H1 (cell line): ENCODE data around the gene VSTM2B. TPM values are rescaled to one million over a fixed set of nuclear protein-coding genes. Genes with fewer than 3 reads are reported as not detected.

Experiments
- CTCF ChIA-PET: fragments of 300-600 bp; sonication (Branson Sonifier 250); formaldehyde crosslinking; loops from one replicate; lab custom pipeline; 2021; ENCODE audit not compliant: partially characterized antibody; lab: Charles Lee
- POLR2A ChIA-PET: fragments of 300-600 bp; sonication (Branson Sonifier 250); formaldehyde crosslinking; loops from one replicate; lab custom pipeline; 2021; ENCODE audit warnings: inconsistent platforms; ENCODE audit not compliant: partially characterized antibody; lab: Charles Lee
- DNase-seq, 2 experiments: peaks; one replicate each; pipeline versions ENCODE4 v3.0.0 to v3.0.0-alpha.2; 2010 to 2022; ENCODE audit warnings: low spot score in 2 of 2, low read depth in 1 of 2, mixed read lengths in 1 of 2
- FAIRE-seq: peaks from 2 replicates; lab custom pipeline; 2011; peaks lifted over from hg19 to GRCh38; lab: Jason Lieb, UNC
- H2AFZ ChIP-seq: 2 replicates; pipeline ENCODE4 v1.8.1; 2012; ENCODE audit warnings: low read length, inconsistent platforms
- H2AK5ac ChIP-seq: 2 replicates; pipeline ENCODE4 v1.6.1; 2013; ENCODE audit warnings: low read depth, low read length
- H2BK120ac ChIP-seq: replicated peaks from 2 replicates; pipeline ENCODE3; 2013; ENCODE audit warnings: low read depth, low read length, inconsistent platforms
- H2BK12ac ChIP-seq: 2 replicates; pipeline ENCODE4 v1.6.1; 2013; ENCODE audit warnings: low read depth, low read length
- H2BK15ac ChIP-seq: 2 replicates; pipeline ENCODE4 v1.6.1; 2013; ENCODE audit warnings: low read length
- H2BK20ac ChIP-seq: 2 replicates; pipeline ENCODE4 v1.6.1; 2013; ENCODE audit warnings: low read length
- H2BK5ac ChIP-seq: 2 replicates; pipeline ENCODE4 v1.6.1; 2013; ENCODE audit warnings: low read depth, low read length
- H3K14ac ChIP-seq: 2 replicates; pipeline ENCODE4 v1.6.1; 2013; ENCODE audit warnings: inconsistent platforms; ENCODE audit not compliant: insufficient read length
- H3K18ac ChIP-seq: 2 replicates; pipeline ENCODE4 v1.6.1; 2013; ENCODE audit warnings: low read length; ENCODE audit errors: extremely low read depth
- H3K23ac ChIP-seq: 2 replicates; pipeline ENCODE4 v1.6.1; 2013; ENCODE audit warnings: inconsistent platforms; ENCODE audit not compliant: insufficient read length
- H3K23me2 ChIP-seq: 2 replicates; pipeline ENCODE4 v1.6.1; 2013; ENCODE audit warnings: low read depth, low read length
- H3K27ac ChIP-seq: 2 replicates; pipeline ENCODE4 v1.6.1; 2011; ENCODE audit warnings: low read depth, low read length, inconsistent platforms
- H3K27me3 ChIP-seq, 4 experiments: replicated peaks in 1 of 4; 1 replicate in 1 of 4; 2 replicates in 3 of 4; pipeline versions ENCODE4 v1.6.1 to v1.8.1; 2011 to 2013; ENCODE audit warnings: low read length in 3 of 4, mild to moderate bottlenecking in 3 of 4, inconsistent platforms in 2 of 4, mixed read lengths in 2 of 4, moderate library complexity in 1 of 4; ENCODE audit not compliant: control insufficient read depth in 3 of 4, insufficient read depth in 3 of 4; ENCODE audit errors: extremely low read depth in 1 of 4
- H3K36me3 ChIP-seq, 4 experiments: 2 replicates each; pipeline versions ENCODE4 v1.6.1 to v1.8.1; 2011 to 2013; ENCODE audit warnings: mild to moderate bottlenecking in 4 of 4, low read length in 3 of 4, moderate library complexity in 2 of 4, control low read depth in 1 of 4, inconsistent platforms in 1 of 4; ENCODE audit not compliant: insufficient read depth in 4 of 4, control insufficient read depth in 2 of 4
- H3K4ac ChIP-seq: replicated peaks from 2 replicates; pipeline ENCODE3; 2013; ENCODE audit warnings: low read length, low read depth, mixed read lengths, inconsistent platforms; ENCODE audit not compliant: insufficient read length
- H3K4me1 ChIP-seq, 4 experiments: replicated peaks in 1 of 4; 1 replicate in 1 of 4; 2 replicates in 3 of 4; pipeline versions ENCODE4 v1.6.1 to v1.8.1; 2011 to 2013; ENCODE audit warnings: low read length in 3 of 4, inconsistent platforms in 2 of 4, mixed read lengths in 1 of 4; ENCODE audit not compliant: insufficient read depth in 4 of 4, control insufficient read depth in 3 of 4
- H3K4me2 ChIP-seq, 2 experiments: 2 replicates each; pipeline versions ENCODE4 v1.6.1 to v1.8.1; 2011 to 2013; ENCODE audit warnings: low read depth in 2 of 2, low read length in 2 of 2, control low read depth in 1 of 2, inconsistent platforms in 1 of 2, mild to moderate bottlenecking in 1 of 2; ENCODE audit not compliant: insufficient read depth in 1 of 2
- H3K4me3 ChIP-seq, 4 experiments: fragments of 200-600, 300-600 bp in 1 of 4; sonication (generic), shearing (Covaris generic), sonication (Bioruptor Twin) in 1 of 4; 2 replicates each; pipeline versions ENCODE4 v1.5.1 to v1.8.1; 2011 to 2016; ENCODE audit warnings: low read length in 4 of 4, low read depth in 3 of 4, control low read depth in 2 of 4, inconsistent platforms in 2 of 4, mild to moderate bottlenecking in 2 of 4, mixed read lengths in 1 of 4, moderate library complexity in 1 of 4; ENCODE audit not compliant: insufficient read depth in 2 of 4; ENCODE audit errors: extremely low read depth in 1 of 4
- H3K56ac ChIP-seq: replicated peaks from 2 replicates; pipeline ENCODE3; 2013; ENCODE audit warnings: low read depth, mild to moderate bottlenecking, mixed read lengths, low read length, inconsistent platforms; ENCODE audit not compliant: insufficient read length
- H3K79me1 ChIP-seq: 2 replicates; pipeline ENCODE4 v1.6.1; 2013; ENCODE audit warnings: low read depth, low read length, control low read depth
- H3K79me2 ChIP-seq, 2 experiments: 2 replicates each; pipeline versions ENCODE4 v1.6.1 to v1.8.1; 2012 to 2013; ENCODE audit warnings: low read length in 2 of 2, mild to moderate bottlenecking in 2 of 2, inconsistent platforms in 1 of 2; ENCODE audit not compliant: insufficient read depth in 2 of 2, control insufficient read depth in 1 of 2
- H3K9ac ChIP-seq, 4 experiments: replicated peaks in 1 of 4; 1 replicate in 1 of 4; 2 replicates in 3 of 4; pipeline versions ENCODE4 v1.6.1 to v1.8.1; 2011 to 2013; ENCODE audit warnings: low read depth in 3 of 4, low read length in 3 of 4, control low read depth in 2 of 4, mild to moderate bottlenecking in 2 of 4, moderate library complexity in 2 of 4, inconsistent platforms in 1 of 4; ENCODE audit errors: extremely low read depth in 1 of 4
- H3K9me3 ChIP-seq, 2 experiments: 2 replicates each; pipeline versions ENCODE4 v1.6.1 to v1.8.1; 2012 to 2013; ENCODE audit warnings: mild to moderate bottlenecking in 2 of 2, moderate library complexity in 2 of 2, control low read depth in 1 of 2, inconsistent platforms in 1 of 2, low read depth in 1 of 2, low read length in 1 of 2, mixed read lengths in 1 of 2; ENCODE audit not compliant: insufficient read depth in 2 of 2
- H4K20me1 ChIP-seq, 2 experiments: replicated peaks in 1 of 2; 2 replicates each; pipeline versions ENCODE3 to v1.8.1; 2011 to 2013; ENCODE audit warnings: inconsistent platforms in 2 of 2, low read length in 2 of 2, mild to moderate bottlenecking in 1 of 2; ENCODE audit not compliant: insufficient read depth in 2 of 2, control insufficient read depth in 1 of 2
- H4K5ac ChIP-seq: 2 replicates; pipeline ENCODE4 v1.6.1; 2013; ENCODE audit warnings: low read length, low read depth, mixed read lengths, inconsistent platforms; ENCODE audit not compliant: insufficient read length
- H4K8ac ChIP-seq: 2 replicates; pipeline ENCODE4 v1.8.0; 2013; ENCODE audit warnings: mild to moderate bottlenecking, moderate library complexity, low read length, inconsistent platforms; ENCODE audit not compliant: insufficient read depth; ENCODE audit errors: extremely low read depth
- H4K91ac ChIP-seq: replicated peaks from 2 replicates; pipeline ENCODE3; 2013; ENCODE audit warnings: low read length, mixed read lengths, inconsistent platforms; ENCODE audit not compliant: insufficient read length
- KDM4A ChIP-seq: IDR thresholded peaks from one replicate; pipeline ENCODE4 v1.7.1; 2012; ENCODE audit warnings: low read depth, mild to moderate bottlenecking, moderate library complexity, low read length, inconsistent platforms; ENCODE audit not compliant: severe bottlenecking
- RBBP5 ChIP-seq: IDR thresholded peaks from 2 replicates; pipeline ENCODE4 v1.7.1; 2012; ENCODE audit warnings: low read depth, mild to moderate bottlenecking, inconsistent platforms, low read length, moderate library complexity, borderline replicate concordance
- SP1 ChIP-seq: IDR thresholded peaks from 2 replicates; pipeline ENCODE4 v1.6.1; 2011; ENCODE audit warnings: low read depth, low read length
- SP4 ChIP-seq: IDR thresholded peaks from 2 replicates; pipeline ENCODE4 v1.6.1; 2012; ENCODE audit warnings: low read length, inconsistent platforms
- SUZ12 ChIP-seq: fragments of 200-600 bp; sonication (generic); IDR thresholded peaks from 2 replicates; pipeline ENCODE4 v1.6.1; 2012; ENCODE audit warnings: mild to moderate bottlenecking, inconsistent platforms, low read length, moderate library complexity, mixed read lengths
- YY1 ChIP-seq: IDR thresholded peaks from 2 replicates; pipeline ENCODE4 v1.6.1; 2011; ENCODE audit warnings: low read depth, mild to moderate bottlenecking, low read length
- WGBS, 2 experiments: shearing (Covaris generic) in 1 of 2; methylation state at CpG; one replicate each; pipeline versions ENCODE4 v1.1.6 to v1.1.7; 2013 to 2015; ENCODE audit warnings: low lambda C conversion rate in 2 of 2, mixed read lengths in 2 of 2, inconsistent platforms in 1 of 2, low coverage in 1 of 2, missing lambda C conversion rate in 1 of 2; ENCODE audit not compliant: insufficient replicate concordance in 2 of 2, insufficient coverage in 1 of 2, insufficient read length in 1 of 2; ENCODE audit errors: extremely low coverage in 1 of 2, missing lambda C conversion rate in 1 of 2; 5-methylcytosine and 5-hydroxymethylcytosine counted together
- polyA plus RNA-seq, 7 experiments: library from polyadenylated mRNA; depleted of rRNA in 3 of 7; stranded (reverse) in 5 of 7; unstranded in 2 of 7; fragments of >200 nt in 5 of 7; fragments of 200-250 nt in 2 of 7; gene quantifications; 1 replicate in 5 of 7; 2 replicates in 1 of 7; 4 replicates in 1 of 7; pipeline versions ENCODE4 v1.2.1 to v1.2.3, GENCODE V29; 2011 to 2013; ENCODE audit warnings: missing spikeins in 2 of 7, mixed read lengths in 2 of 7
- total RNA-seq: library from RNA; stranded (reverse); fragmentation: NEBNext Ultra II Directional; extraction: Animal tissue kit (Norgen Biotek cat#: 25700); gene quantifications from 2 replicates; pipeline ENCODE4 v1.2.1, GENCODE V29; 2021

Gene VSTM2B
- total and polyA plus RNA-seq, 2 of the 8 experiments (the other 6 are each of a cell fraction or from before 2014, with no cell fraction given) = 0.82 to 1.5 TPM

- Histone ChIP-seq H3K79me2 (peaks cover 0 to 13% of the 10 kb centered on the region in 2 experiments; a peak in 2 of 4 replicates), H2BK12ac (no peak overlapping the region), H3K4ac (no peak overlapping the region), H3K23me2 (peaks cover 6% of the 10 kb centered on the region; the same call in 1 of the 2 replicates), H2AFZ (no peak overlapping the region), H3K56ac (no peak overlapping the region), H2BK20ac (no peak overlapping the region), H3K27ac (no peak overlapping the region), H3K18ac (no peak overlapping the region), H4K20me1 (peaks cover 0 to 3% of the 10 kb centered on the region in 2 experiments), H4K91ac (no peak overlapping the region), H2BK120ac (no peak overlapping the region), H3K4me2 (no peak overlapping the region), H3K79me1 (no peaks in the 10 kb centered on the region; the same call in 1 of the 2 replicates), H3K14ac (no peak overlapping the region), H2BK15ac (no peak overlapping the region), H4K8ac (no peak overlapping the region), H2AK5ac (no peak overlapping the region), H4K5ac (no peak overlapping the region), H3K36me3 (peaks cover 8 to 17% (median 13%) of the 10 kb centered on the region in 4 experiments; a peak in 7 of 8 replicates), H3K4me3 (no peak overlapping the region), H3K23ac (no peak overlapping the region), H3K9me3 (no peaks in the 10 kb centered on the region), H3K27me3 (no peaks in the 10 kb centered on the region), H2BK5ac (no peak overlapping the region), H3K9ac (no peak overlapping the region), H3K4me1 (no peaks in the 10 kb centered on the region; a peak in 2 of 7 replicates)
- WGBS, 2 experiments = 94% methylated on average over 11 of the region's 11 CpGs; no CpG with 5 or more reads in 1 of the 2 experiments
- CTCF ChIA-PET = interaction anchor here (1.1 to 9.9 kb wide), 24 partner anchors 10 to 150 kb away, joined by 3 to 109 read pairs (median 6); partner anchors contain the start of genes C19orf12 and PLEKHF1
- TF ChIP-seq YY1 = no peak
- no peak for TF ChIP-seq RBBP5
- TF ChIP-seq SP1 = no peak
- TF ChIP-seq SUZ12 = no peak
- TF ChIP-seq KDM4A = no peak
- TF ChIP-seq SP4 = no peak
- POLR2A ChIA-PET = interaction anchor here (1.0 to 1.5 kb wide), 4 partner anchors 9 to 114 kb away, joined by 3 to 6 read pairs (median 4); no protein-coding TSS in a partner anchor
- FAIRE-seq (no peak), DNase-seq (no peak)
Measured at GRCh38 chr19:29609636-29610035, 83.8 kb downstream of the VSTM2B start.
